Liver (tissue), 9 donors: ENCODE measurements around the gene HDAC3. TPM values are rescaled to one million over a fixed set of nuclear protein-coding genes. Genes with fewer than 3 reads are reported as not detected.

Experiments used
- DNase-seq: peaks from one replicate; pipeline ENCODE4 v3.0.0-alpha.2; 2017; ENCODE audit warnings: low spot score
- H3K27ac ChIP-seq, 2 donors: one replicate each; pipeline ENCODE4 v1.7.0; 2013; ENCODE audit warnings: inconsistent platforms in 2 of 2, low read length in 2 of 2, control low read depth in 1 of 2, low read depth in 1 of 2, mild to moderate bottlenecking in 1 of 2
- H3K27me3 ChIP-seq, 4 donors: one replicate each; pipeline versions ENCODE4 v1.6.1 to v1.7.0; 2013; ENCODE audit warnings: low read length in 3 of 4, inconsistent platforms in 1 of 4, mild to moderate bottlenecking in 1 of 4, moderate library complexity in 1 of 4; ENCODE audit not compliant: control insufficient read depth in 4 of 4, insufficient read depth in 4 of 4
- H3K36me3 ChIP-seq, 4 donors: one replicate each; pipeline versions ENCODE4 v1.6.1 to v1.7.0; 2013; ENCODE audit warnings: low read length in 3 of 4, mild to moderate bottlenecking in 3 of 4, low read depth in 1 of 4, moderate library complexity in 1 of 4; ENCODE audit not compliant: control insufficient read depth in 4 of 4, insufficient read depth in 3 of 4
- H3K4me1 ChIP-seq, 4 donors: one replicate each; pipeline versions ENCODE4 v1.6.1 to v1.7.0; 2013; ENCODE audit warnings: low read length in 3 of 4, mild to moderate bottlenecking in 3 of 4, moderate library complexity in 1 of 4; ENCODE audit not compliant: control insufficient read depth in 4 of 4, insufficient read depth in 4 of 4
- H3K4me3 ChIP-seq, 3 donors: one replicate each; pipeline versions ENCODE4 v1.6.1 to v1.7.0; 2013; ENCODE audit warnings: low read length in 3 of 3, control low read depth in 1 of 3, low read depth in 1 of 3, mild to moderate bottlenecking in 1 of 3
- H3K9ac ChIP-seq, 2 donors: one replicate each; pipeline ENCODE4 v1.7.0; 2013; ENCODE audit warnings: low read length in 2 of 2, mild to moderate bottlenecking in 2 of 2, moderate library complexity in 2 of 2, control low read depth in 1 of 2, low read depth in 1 of 2
- H3K9me3 ChIP-seq, 4 donors: one replicate each; pipeline versions ENCODE4 v1.6.1 to v1.7.0; 2013; ENCODE audit warnings: low read length in 3 of 4; ENCODE audit not compliant: control insufficient read depth in 4 of 4
- ATF3 ChIP-seq: IDR thresholded peaks from 2 replicates; pipeline ENCODE4 v1.6.1; 2016; ENCODE audit warnings: antibody characterized with exemption
- CTCF ChIP-seq: fragments of 150-350 bp; IDR thresholded peaks from 2 replicates; pipeline ENCODE4 v1.5.1; 2017; ENCODE audit warnings: improper control_type of control experiment, low read depth, low read length; ENCODE audit not compliant: missing input control
- FOXA1 ChIP-seq: IDR thresholded peaks from 2 replicates; pipeline ENCODE4 v1.6.1; 2016; ENCODE audit warnings: antibody characterized with exemption
- FOXA2 ChIP-seq: IDR thresholded peaks from 2 replicates; pipeline ENCODE4 v1.6.1; 2016; ENCODE audit warnings: antibody characterized with exemption
- GABPA ChIP-seq, 2 donors: IDR thresholded peaks in 1 of 2; conservative IDR thresholded peaks in 1 of 2; 2 replicates each; pipeline ENCODE4 v1.6.1; 2016; ENCODE audit warnings: antibody characterized with exemption in 2 of 2, mild to moderate bottlenecking in 1 of 2, moderate library complexity in 1 of 2
- HNF4A ChIP-seq, 2 donors: conservative IDR thresholded peaks; 2 replicates each; pipeline ENCODE4 v1.6.1; 2016; ENCODE audit warnings: antibody characterized with exemption in 2 of 2, mild to moderate bottlenecking in 2 of 2
- HNF4G ChIP-seq: IDR thresholded peaks from 2 replicates; pipeline ENCODE4 v1.6.1; 2016; ENCODE audit warnings: antibody characterized with exemption
- JUND ChIP-seq, 2 donors: IDR thresholded peaks; 2 replicates each; pipeline ENCODE4 v1.6.1; 2016; ENCODE audit warnings: antibody characterized with exemption in 2 of 2
- MAX ChIP-seq: IDR thresholded peaks from 2 replicates; pipeline ENCODE4 v1.6.1; 2016; ENCODE audit warnings: antibody characterized with exemption
- NR2F2 ChIP-seq: IDR thresholded peaks from 2 replicates; pipeline ENCODE4 v1.6.1; 2016; ENCODE audit warnings: antibody characterized with exemption
- RAD21 ChIP-seq, 2 donors: IDR thresholded peaks; 2 replicates each; pipeline ENCODE4 v1.6.1; 2016; ENCODE audit warnings: antibody characterized with exemption in 2 of 2, mild to moderate bottlenecking in 2 of 2
- RXRA ChIP-seq, 2 donors: IDR thresholded peaks; 2 replicates each; pipeline ENCODE4 v1.6.1; 2017 to 2018; ENCODE audit warnings: antibody characterized with exemption in 2 of 2, mild to moderate bottlenecking in 1 of 2
- YY1 ChIP-seq: IDR thresholded peaks from 2 replicates; pipeline ENCODE4 v1.6.1; 2016; ENCODE audit warnings: antibody characterized with exemption, mild to moderate bottlenecking
- ZBTB33 ChIP-seq: IDR thresholded peaks from 2 replicates; pipeline ENCODE4 v1.6.1; 2016; ENCODE audit warnings: antibody characterized with exemption
- WGBS: extraction: QIAGEN DNeasy Blood & Tissue Kit; methylation state at CpG from one replicate; pipeline ENCODE4 v1.1.7; 2013; 5-methylcytosine and 5-hydroxymethylcytosine counted together
- polyA plus RNA-seq, 2 donors: library from polyadenylated mRNA; stranded (reverse) in 1 of 2; unstranded in 1 of 2; fragments of 200-250 nt in 1 of 2; fragments of >200 nt in 1 of 2; fragmentation: Nextera tagmentation in 1 of 2; extraction: Ambion mirVana in 1 of 2; gene quantifications; one replicate each; pipeline versions ENCODE4 v1.2.1 to v1.2.3, GENCODE V29; 2013 to 2015
- total RNA-seq, 2 donors: library from RNA; depleted of rRNA; stranded (reverse); fragments of >200 nt; gene quantifications; one replicate each; pipeline ENCODE4 v1.2.3, GENCODE V29; 2014
- donor health status: healthy.
- donor health status: healthy.
- donor health status: healthy.
- donor health status: healthy.
- donor health status: healthy.

Gene HDAC3
- total and polyA plus RNA-seq, 4 donors: 20.1 to 45.3 (median 35.1) TPM

GRCh38 chr5:141617682-141618029 lies 19.0 kb downstream of the HDAC3 start:
- Histone ChIP-seq H3K36me3 (peaks cover 3 to 16% (median 14%) of the 10 kb centered on the region in 4 donors), H3K9ac (peak overlapping the region; percentile 52 to 97), H3K27ac (peak overlapping the region; percentile 85 to 95), H3K4me3 (peak overlapping the region; percentile 80 to 88 (median 83)), H3K9me3 (no peaks in the 10 kb centered on the region), H3K27me3 (no peaks in the 10 kb centered on the region), H3K4me1 (peaks cover 2 to 47% (median 40%) of the 10 kb centered on the region in 4 donors)
- DNase-seq: no peak
- WGBS: 2% methylated on average over 9 of the region's 9 CpGs
- TF ChIP-seq YY1 (no peak), CTCF (no peak), ZBTB33 (no peak), JUND (IDR thresholded peaks at IDR 0.05) (no peak)

- peak overlapping the region in 1 of 2 donors; percentile 97 for H3K9ac ChIP-seq
- TF ChIP-seq GABPA (IDR thresholded peaks at IDR 0.05 in 1 of 2, conservative IDR thresholded peaks at IDR 0.05 in 1 of 2) (no peak), HNF4A (conservative IDR thresholded peaks at IDR 0.05) (no peak), NR2F2 (no peak), HNF4G (no peak), FOXA1 (no peak)
- H3K27me3 ChIP-seq: no peaks in the 10 kb centered on the region
- H3K36me3 ChIP-seq: peaks cover 1 to 15% (median 13%) of the 10 kb centered on the region in 4 donors
- H3K27ac ChIP-seq: peak overlapping the region; percentile 85 to 95
- WGBS: 12% methylated on average over 2 of the region's 2 CpGs
- peaks cover 2 to 52% (median 43%) of the 10 kb centered on the region in 4 donors for H3K4me1 ChIP-seq
- no peaks in the 10 kb centered on the region for H3K9me3 ChIP-seq
- peak overlapping the region; percentile 80 to 88 (median 83) for H3K4me3 ChIP-seq
- DNase-seq: no peak
Measured at GRCh38 chr5:141617128-141617527, 19.5 kb downstream of the HDAC3 start.

GRCh38 chr5:141615991-141616720 lies 20.5 kb downstream of the HDAC3 start:
- no peaks in the 10 kb centered on the region for H3K27me3 ChIP-seq
- H3K9ac ChIP-seq: peak overlapping the region in 1 of 2 donors; percentile 69
- peak overlapping the region; percentile 19 to 85 for H3K27ac ChIP-seq
- WGBS: 46% methylated on average over 9 of the region's 9 CpGs
- peaks cover 4 to 60% (median 45%) of the 10 kb centered on the region in 4 donors for H3K4me1 ChIP-seq
- no peak for DNase-seq
- TF ChIP-seq FOXA2 (no peak), NR2F2 (no peak), HNF4G (no peak), CTCF (no peak), RXRA (IDR thresholded peaks at IDR 0.05) (no peak), GABPA (IDR thresholded peaks at IDR 0.05 in 1 of 2, conservative IDR thresholded peaks at IDR 0.05 in 1 of 2) (no peak), HNF4A (conservative IDR thresholded peaks at IDR 0.05) (no peak), ATF3 (no peak), MAX (no peak), FOXA1 (no peak), RAD21 (IDR thresholded peaks at IDR 0.05) (no peak)
- H3K4me3 ChIP-seq: peak overlapping the region; percentile 70 to 88 (median 80)
- H3K36me3 ChIP-seq: peaks cover 0 to 6% (median 3%) of the 10 kb centered on the region in 4 donors
- no peaks in the 10 kb centered on the region for H3K9me3 ChIP-seq
